Measurements from ENCODE around the gene SERBP1. TPM values are rescaled to one million over a fixed set of nuclear protein-coding genes. Genes with fewer than 3 reads are reported as not detected.

The SERBP1 gene
- total RNA-seq, 6 experiments from 2014 or later = 192 to 263 (median 242) TPM

DNA sequence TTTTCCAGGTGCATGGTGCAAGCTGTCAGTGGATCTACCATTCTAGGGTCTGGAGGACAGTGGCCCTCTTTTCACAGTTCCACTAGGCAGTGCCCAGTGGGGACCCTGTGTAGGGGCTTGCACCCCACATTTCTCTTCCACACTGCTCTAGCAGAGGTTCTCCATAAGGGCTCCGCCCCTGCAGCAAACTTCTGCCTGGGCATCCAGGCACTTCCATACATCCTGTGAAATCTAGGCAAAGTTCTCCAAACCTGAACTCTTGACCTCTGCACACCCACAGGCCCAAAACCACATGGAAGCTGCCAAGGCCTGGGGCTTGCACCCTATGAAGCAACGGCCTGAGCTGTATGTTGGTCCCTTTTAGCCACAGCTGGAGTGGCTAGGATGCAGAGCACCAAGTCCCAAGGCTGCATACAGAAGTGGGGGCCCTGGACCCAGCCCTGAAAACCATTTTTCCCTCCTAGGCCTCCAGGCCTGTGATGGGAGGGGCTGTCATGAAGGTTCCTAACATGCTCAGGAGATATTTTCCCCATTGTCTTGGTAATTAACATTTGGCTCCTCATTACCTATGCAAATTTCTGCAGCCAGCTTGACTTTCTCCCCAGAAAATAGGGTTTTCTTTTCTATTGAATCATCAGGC is 46.1 kb downstream of the SERBP1 start:
- H3K27me3 Mint-ChIP-seq (ENCODE audit: insufficient read depth) = peaks cover 1% of the 10 kb centered on the region; the same call in 1 of the 2 replicates
- peaks cover 20% of the 10 kb centered on the region for H3K9me3 Mint-ChIP-seq
- H3K27ac Mint-ChIP-seq = no peak overlapping the region
- H3K4me1 Mint-ChIP-seq (ENCODE audit: low read depth) = no peaks in the 10 kb centered on the region
- peaks cover 35% of the 10 kb centered on the region for H3K36me3 Mint-ChIP-seq (ENCODE audit: low read depth)
- TF ChIP-seq, protein P1, sequence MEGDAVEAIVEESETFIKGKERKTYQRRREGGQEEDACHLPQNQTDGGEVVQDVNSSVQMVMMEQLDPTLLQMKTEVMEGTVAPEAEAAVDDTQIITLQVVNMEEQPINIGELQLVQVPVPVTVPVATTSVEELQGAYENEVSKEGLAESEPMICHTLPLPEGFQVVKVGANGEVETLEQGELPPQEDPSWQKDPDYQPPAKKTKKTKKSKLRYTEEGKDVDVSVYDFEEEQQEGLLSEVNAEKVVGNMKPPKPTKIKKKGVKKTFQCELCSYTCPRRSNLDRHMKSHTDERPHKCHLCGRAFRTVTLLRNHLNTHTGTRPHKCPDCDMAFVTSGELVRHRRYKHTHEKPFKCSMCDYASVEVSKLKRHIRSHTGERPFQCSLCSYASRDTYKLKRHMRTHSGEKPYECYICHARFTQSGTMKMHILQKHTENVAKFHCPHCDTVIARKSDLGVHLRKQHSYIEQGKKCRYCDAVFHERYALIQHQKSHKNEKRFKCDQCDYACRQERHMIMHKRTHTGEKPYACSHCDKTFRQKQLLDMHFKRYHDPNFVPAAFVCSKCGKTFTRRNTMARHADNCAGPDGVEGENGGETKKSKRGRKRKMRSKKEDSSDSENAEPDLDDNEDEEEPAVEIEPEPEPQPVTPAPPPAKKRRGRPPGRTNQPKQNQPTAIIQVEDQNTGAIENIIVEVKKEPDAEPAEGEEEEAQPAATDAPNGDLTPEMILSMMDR (IDR thresholded peaks at IDR 0.05) = no peak
- H3K4me3 Mint-ChIP-seq = no peak overlapping the region
- DNase-seq = no peak

DNA sequence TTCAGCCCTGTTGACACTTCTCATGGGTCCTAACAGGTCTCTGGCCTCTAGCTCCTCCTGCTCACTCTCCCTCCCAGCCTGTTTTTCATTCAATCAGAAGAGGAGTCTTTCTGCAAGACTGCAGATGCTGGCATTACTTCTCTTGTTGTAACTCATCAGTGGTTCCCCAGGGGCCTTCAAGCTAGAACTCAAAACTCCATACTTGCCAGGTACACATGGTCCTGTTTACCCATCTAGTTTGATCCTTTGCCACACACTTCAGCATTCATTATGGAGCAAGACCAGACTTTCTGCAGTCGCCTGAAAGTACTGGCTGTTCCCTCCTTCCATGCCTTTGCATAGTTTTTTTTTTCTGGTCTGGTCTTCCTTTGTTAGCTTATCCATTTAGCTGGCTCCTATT is 47.9 kb downstream of the SERBP1 start:
- H3K4me3 Mint-ChIP-seq = no peak overlapping the region
- H3K36me3 Mint-ChIP-seq (ENCODE audit: low read depth) = peaks cover 35% of the 10 kb centered on the region
- TF ChIP-seq, protein P1 (IDR thresholded peaks at IDR 0.05) = no peak
- peaks cover 1% of the 10 kb centered on the region; the same call in 1 of the 2 replicates for H3K27me3 Mint-ChIP-seq (ENCODE audit: insufficient read depth)
- DNase-seq = no peak
- H3K27ac Mint-ChIP-seq = no peak overlapping the region
- H3K9me3 Mint-ChIP-seq = peaks cover 20% of the 10 kb centered on the region
- no peaks in the 10 kb centered on the region for H3K4me1 Mint-ChIP-seq (ENCODE audit: low read depth)

DNA sequence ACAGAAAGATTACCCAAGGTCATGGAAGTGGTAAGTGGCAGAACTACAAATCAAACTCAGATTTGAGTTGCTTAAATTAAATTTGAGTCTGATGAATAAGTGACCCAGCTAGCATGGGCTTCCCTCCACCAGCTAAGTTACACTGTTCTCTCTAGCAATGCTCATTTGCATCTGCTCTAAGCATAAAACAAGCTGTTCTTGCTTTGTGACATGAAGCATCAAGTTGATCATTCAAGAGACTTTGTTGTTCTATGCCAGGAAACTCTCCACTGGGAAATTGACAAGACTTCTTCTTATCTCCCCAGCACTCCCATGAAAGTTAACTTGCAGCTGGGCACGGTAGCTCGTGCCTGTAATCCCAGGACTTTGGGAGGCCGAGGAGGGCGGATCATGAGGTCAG is 49.0 kb downstream of the SERBP1 start:
- H3K27ac Mint-ChIP-seq = no peak overlapping the region
- no peak for DNase-seq
- H3K9me3 Mint-ChIP-seq = peaks cover 20% of the 10 kb centered on the region
- no peak overlapping the region for H3K4me3 Mint-ChIP-seq
- H3K36me3 Mint-ChIP-seq (ENCODE audit: low read depth) = peaks cover 31% of the 10 kb centered on the region
- H3K27me3 Mint-ChIP-seq (ENCODE audit: insufficient read depth) = peaks cover 1% of the 10 kb centered on the region; the same call in 1 of the 2 replicates
- H3K4me1 Mint-ChIP-seq (ENCODE audit: low read depth) = no peaks in the 10 kb centered on the region
- TF ChIP-seq, protein P1 (IDR thresholded peaks at IDR 0.05) = no peak

DNA sequence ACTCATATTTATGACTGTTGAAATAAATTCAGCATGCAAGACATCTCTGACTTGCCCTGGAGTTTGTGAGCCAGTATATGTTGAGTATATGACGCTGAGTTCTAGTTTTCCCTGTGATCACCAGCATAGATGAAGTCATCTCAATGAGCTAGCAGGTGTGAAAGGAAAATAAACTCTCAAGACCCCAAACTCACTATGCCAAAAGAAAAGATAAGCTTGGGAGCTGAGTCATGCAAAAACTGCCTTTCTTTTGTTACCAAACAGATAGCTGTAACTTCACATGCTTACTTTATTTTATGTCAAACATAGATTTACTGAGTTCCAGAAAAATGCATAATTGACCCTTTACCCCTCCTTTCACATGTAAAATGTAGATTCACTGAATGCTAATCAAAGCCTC is 52.9 kb downstream of the SERBP1 start:
- no peak for DNase-seq
- peaks cover 5% of the 10 kb centered on the region for H3K4me1 Mint-ChIP-seq (ENCODE audit: low read depth)
- TF ChIP-seq, protein P1 (IDR thresholded peaks at IDR 0.05) = no peak
- H3K9me3 Mint-ChIP-seq = no peaks in the 10 kb centered on the region
- no peaks in the 10 kb centered on the region for H3K36me3 Mint-ChIP-seq (ENCODE audit: low read depth)
- H3K4me3 Mint-ChIP-seq = no peak overlapping the region
- H3K27me3 Mint-ChIP-seq (ENCODE audit: insufficient read depth) = no peaks in the 10 kb centered on the region
- H3K27ac Mint-ChIP-seq = no peak overlapping the region

DNA sequence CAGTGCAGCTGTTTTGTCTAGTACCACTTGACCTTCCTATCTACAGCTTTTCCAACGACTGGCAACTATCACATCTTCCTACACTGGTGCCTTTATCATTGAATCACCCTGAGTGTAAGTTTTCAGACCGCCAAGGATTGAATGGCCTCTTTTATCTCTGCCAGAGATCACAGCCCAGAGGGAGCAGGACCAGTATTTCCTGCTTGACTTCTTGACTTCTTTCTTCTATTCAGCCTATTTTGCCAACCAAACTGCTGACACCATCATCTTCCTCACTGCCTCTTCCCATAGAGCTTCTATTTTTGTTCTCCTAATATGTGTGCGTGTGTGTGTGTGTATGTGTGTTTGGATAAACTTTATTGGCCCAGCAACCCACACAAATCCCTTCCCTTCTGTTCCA is 53.8 kb downstream of the SERBP1 start:
- peaks cover 14% of the 10 kb centered on the region for H3K4me1 Mint-ChIP-seq (ENCODE audit: low read depth)
- DNase-seq = no peak
- TF ChIP-seq, protein P1 (IDR thresholded peaks at IDR 0.05) = no peak
- H3K4me3 Mint-ChIP-seq = no peak overlapping the region
- no peaks in the 10 kb centered on the region for H3K9me3 Mint-ChIP-seq
- no peaks in the 10 kb centered on the region for H3K36me3 Mint-ChIP-seq (ENCODE audit: low read depth)
- H3K27ac Mint-ChIP-seq = no peak overlapping the region
- no peaks in the 10 kb centered on the region for H3K27me3 Mint-ChIP-seq (ENCODE audit: insufficient read depth)
